GM18870 (cell line): ENCODE results near the gene CNPY4.
A peak's percentile ranks its signal among the peaks of the same experiment; 100 is the strongest.

Experiments used
- ATAC-seq: cut with Tn5 transposase; IDR thresholded peaks from one replicate; pipeline ENCODE4 v1.9.1; 2021; ENCODE audit warnings: moderate library complexity; ENCODE audit not compliant: unreplicated experiment

The CNPY4 gene

GRCh38 chr7:100091411-100092181 lies 27.8 kb upstream of the CNPY4 start:
- no peak for ATAC-seq

GRCh38 chr7:100093054-100093453 lies 26.4 kb upstream of the CNPY4 start:
- no peak for ATAC-seq

- no peak for ATAC-seq
Measured at GRCh38 chr7:100093498-100093897, 25.9 kb upstream of the CNPY4 start.

GRCh38 chr7:100093925-100094486 lies 25.4 kb upstream of the CNPY4 start:
- ATAC-seq = no peak

GRCh38 chr7:100095289-100095688 lies 24.1 kb upstream of the CNPY4 start:
- no peak for ATAC-seq

- ATAC-seq = no peak
Measured at GRCh38 chr7:100095704-100096103, 23.7 kb upstream of the CNPY4 start.

- ATAC-seq = no peak
Measured at GRCh38 chr7:100098913-100099312, 20.5 kb upstream of the CNPY4 start.

- no peak for ATAC-seq
Measured at GRCh38 chr7:100099452-100099851, 20.0 kb upstream of the CNPY4 start.

- ATAC-seq = peak; percentile 49
Measured at GRCh38 chr7:100100420-100101015, 18.9 kb upstream of the CNPY4 start.

GRCh38 chr7:100101016-100101862 lies 18.2 kb upstream of the CNPY4 start, which contains the start of the genes AP4M1 and MCM7:
Gene AP4M1 (plus strand): TSS chr7:100101643. CDS start chr7:100101715, 72 bp downstream.
Gene MCM7 (minus strand): TSS chr7:100101397. CDS start chr7:100101294, 103 bp downstream.
- peak; percentile 61 for ATAC-seq

- ATAC-seq = no peak
Measured at GRCh38 chr7:100102950-100103840, 16.2 kb upstream of the CNPY4 start.

- no peak for ATAC-seq
Measured at GRCh38 chr7:100105534-100105933, 13.9 kb upstream of the CNPY4 start.

GRCh38 chr7:100106633-100107032 lies 12.8 kb upstream of the CNPY4 start:
- ATAC-seq = no peak

GRCh38 chr7:100107125-100107737 lies 12.2 kb upstream of the CNPY4 start:
- no peak for ATAC-seq

- no peak for ATAC-seq
Measured at GRCh38 chr7:100107890-100108289, 11.5 kb upstream of the CNPY4 start.

- ATAC-seq = no peak
Measured at GRCh38 chr7:100109521-100110163, 9.8 kb upstream of the CNPY4 start.

GRCh38 chr7:100111156-100111555 lies 8.3 kb upstream of the CNPY4 start:
- ATAC-seq = no peak

GRCh38 chr7:100111914-100112313 lies 7.5 kb upstream of the CNPY4 start:
- ATAC-seq = no peak

- ATAC-seq = no peak
Measured at GRCh38 chr7:100115026-100115425, 4.4 kb upstream of the CNPY4 start.
